PC-9 (cell line): ENCODE measurements around the gene SLC25A21.

Source experiments
- CTCF ChIP-seq: fragments of 200-600 bp; sonication (generic); conservative IDR thresholded peaks from 2 replicates; pipeline ENCODE4 v1.6.1; 2017; ENCODE audit warnings: mixed run types, antibody characterized with exemption, mild to moderate bottlenecking, moderate library complexity
- EZH2 ChIP-seq: fragments of 200-600 bp; sonication (generic); IDR thresholded peaks from 2 replicates; pipeline ENCODE4 v1.8.0; 2017; ENCODE audit warnings: antibody characterized with exemption, low read depth

DNA sequence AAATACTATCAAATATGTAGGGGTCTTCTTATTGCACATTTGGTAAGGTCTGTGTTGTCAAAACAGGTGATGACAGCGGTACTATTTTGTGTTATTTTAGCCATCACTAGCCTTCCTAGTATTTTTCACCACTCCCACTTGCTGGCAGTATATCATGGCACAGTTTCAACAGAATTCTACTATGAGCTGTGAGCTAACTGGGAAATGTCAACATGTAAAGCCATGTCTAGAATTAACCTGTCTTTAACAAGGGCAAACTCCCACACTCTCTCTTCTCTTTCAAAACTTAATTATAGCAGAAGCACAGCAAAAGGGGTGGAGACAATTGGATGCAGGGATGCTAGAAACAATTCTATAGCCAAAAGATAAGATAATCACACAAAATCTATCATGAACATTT is 257.3 kb downstream of the SLC25A21 start:
- TF ChIP-seq CTCF, result no peak
- no peak for TF ChIP-seq EZH2
